Hematopoietic multipotent progenitor cell treated with erythropoietin and hydrocortisone succinate and interleukin-3 and kit ligand, for 8 days (in vitro differentiated cells): ENCODE results near the gene TSEN54.
"Not testable (repeated sequence)": the region's sequence is repeated elsewhere in the genome, so short reads cannot be mapped to it uniquely, and the experiment has no call there.

ENCODE experiments used
- DNase-seq: peaks from one replicate; pipeline ENCODE4 v3.0.0-alpha.2; 2015

Gene TSEN54

GRCh38 chr17:75516255-75516618 lies at the start of gene TSEN54:
TSEN54 (plus strand) TSS chr17:75516528; CDS start chr17:75516561, 33 bp downstream.
- DNase-seq: peak; percentile 87

- no peak for DNase-seq
Observed at GRCh38 chr17:75468291-75468754, 48.0 kb upstream of the TSEN54 start.

GRCh38 chr17:75468779-75469373 lies 47.5 kb upstream of the TSEN54 start:
- no peak for DNase-seq

- DNase-seq: no peak
Observed at GRCh38 chr17:75471207-75471606, 45.1 kb upstream of the TSEN54 start.

- DNase-seq: peak; percentile 68
Observed at GRCh38 chr17:75472119-75472518, 44.2 kb upstream of the TSEN54 start.

- no peak for DNase-seq
Observed at GRCh38 chr17:75473246-75473645, 43.1 kb upstream of the TSEN54 start.

GRCh38 chr17:75474736-75475135 lies 41.6 kb upstream of the TSEN54 start:
- no peak for DNase-seq

GRCh38 chr17:75475144-75475835 lies 41.0 kb upstream of the TSEN54 start:
- DNase-seq: no peak

- DNase-seq: no peak
Observed at GRCh38 chr17:75475851-75476250, 40.5 kb upstream of the TSEN54 start.

- no peak for DNase-seq
Observed at GRCh38 chr17:75476271-75476671, 40.1 kb upstream of the TSEN54 start.

GRCh38 chr17:75476752-75477489 lies 39.4 kb upstream of the TSEN54 start:
- DNase-seq: no peak

GRCh38 chr17:75477490-75477862 lies 38.9 kb upstream of the TSEN54 start:
- not testable (repeated sequence) for DNase-seq

- no peak for DNase-seq
Observed at GRCh38 chr17:75478508-75478907, 37.8 kb upstream of the TSEN54 start.

- no peak for DNase-seq
Observed at GRCh38 chr17:75480281-75480680, 36.0 kb upstream of the TSEN54 start.

GRCh38 chr17:75481194-75482068 lies 34.9 kb upstream of the TSEN54 start:
- no peak for DNase-seq

- DNase-seq: no peak
Observed at GRCh38 chr17:75482098-75482942, 34.0 kb upstream of the TSEN54 start.

GRCh38 chr17:75485688-75486087 lies 30.6 kb upstream of the TSEN54 start:
- DNase-seq: no peak

- no peak for DNase-seq
Observed at GRCh38 chr17:75486151-75486550, 30.2 kb upstream of the TSEN54 start.

GRCh38 chr17:75486951-75487350 lies 29.4 kb upstream of the TSEN54 start:
- no peak for DNase-seq

- peak; percentile 54 for DNase-seq
Observed at GRCh38 chr17:75487351-75488070, 28.8 kb upstream of the TSEN54 start.
